ENCODE results near the gene GBX1. TPM values are rescaled to one million over a fixed set of nuclear protein-coding genes. Genes with fewer than 3 reads are reported as not detected.

Gene GBX1
- total and polyA plus RNA-seq, 2 of the 4 experiments (the other 2 are of a cell fraction), result not detected

- H2AFZ ChIP-seq (replicated peaks; ENCODE audit: low read length, poor library complexity), result no peak overlapping the region
- H3K36me3 ChIP-seq (ENCODE audit: control insufficient read depth, insufficient read depth, low read length), result peaks cover 44% of the 10 kb centered on the region
- dilution Hi-C loops (cut with HindIII; ENCODE audit: low sequenced_read_pairs, unreplicated experiment), result no loop called here
- H2BK15ac ChIP-seq (ENCODE audit: low read depth, low read length), result no peak overlapping the region
- H3K27me3 ChIP-seq (ENCODE audit: control insufficient read depth, insufficient read depth, low read length), result peaks cover 11% of the 10 kb centered on the region; the same call in 1 of the 2 replicates
- no peak overlapping the region for H4K91ac ChIP-seq (ENCODE audit: insufficient read depth, low read depth, low read length)
- POLR2A ChIA-PET (ENCODE audit: unreplicated experiment), result interaction anchor here (0.6 kb wide), 1 partner anchor 65 kb away, joined by 3 read pairs; no protein-coding TSS in a partner anchor
- H3K23ac ChIP-seq (ENCODE audit: low read depth, low read length), result no peak overlapping the region
- no peaks in the 10 kb centered on the region for H3K79me1 ChIP-seq (ENCODE audit: low read depth in 1 of 2, low read length in 2 of 2)
- no peak overlapping the region for H3K14ac ChIP-seq (replicated peaks; ENCODE audit: low read depth, low read length)
- TF ChIP-seq MXI1 (IDR thresholded peaks at IDR 0.05; ENCODE audit: borderline replicate concordance, low read depth, low read length), result no peak
- no peak for TF ChIP-seq MAFK (IDR thresholded peaks at IDR 0.05; ENCODE audit: low read depth, low read length)
- TF ChIP-seq RCOR1 (IDR thresholded peaks at IDR 0.05; ENCODE audit: insufficient replicate concordance, low read length), result no peak
- TF ChIP-seq MAZ (IDR thresholded peaks at IDR 0.05; ENCODE audit: borderline replicate concordance, low read depth, low read length), result no peak
- TF ChIP-seq CHD1 (IDR thresholded peaks at IDR 0.05; ENCODE audit: low read depth, low read length), result no peak
- TF ChIP-seq RAD21 (IDR thresholded peaks at IDR 0.05; ENCODE audit: low read length), result no peak
- TF ChIP-seq RFX5 (IDR thresholded peaks at IDR 0.05; ENCODE audit: low read depth, low read length), result no peak
- no peak for TF ChIP-seq POLR2A (IDR thresholded peaks at IDR 0.05; ENCODE audit: low read depth, low read length)
- TF ChIP-seq, protein P1, sequence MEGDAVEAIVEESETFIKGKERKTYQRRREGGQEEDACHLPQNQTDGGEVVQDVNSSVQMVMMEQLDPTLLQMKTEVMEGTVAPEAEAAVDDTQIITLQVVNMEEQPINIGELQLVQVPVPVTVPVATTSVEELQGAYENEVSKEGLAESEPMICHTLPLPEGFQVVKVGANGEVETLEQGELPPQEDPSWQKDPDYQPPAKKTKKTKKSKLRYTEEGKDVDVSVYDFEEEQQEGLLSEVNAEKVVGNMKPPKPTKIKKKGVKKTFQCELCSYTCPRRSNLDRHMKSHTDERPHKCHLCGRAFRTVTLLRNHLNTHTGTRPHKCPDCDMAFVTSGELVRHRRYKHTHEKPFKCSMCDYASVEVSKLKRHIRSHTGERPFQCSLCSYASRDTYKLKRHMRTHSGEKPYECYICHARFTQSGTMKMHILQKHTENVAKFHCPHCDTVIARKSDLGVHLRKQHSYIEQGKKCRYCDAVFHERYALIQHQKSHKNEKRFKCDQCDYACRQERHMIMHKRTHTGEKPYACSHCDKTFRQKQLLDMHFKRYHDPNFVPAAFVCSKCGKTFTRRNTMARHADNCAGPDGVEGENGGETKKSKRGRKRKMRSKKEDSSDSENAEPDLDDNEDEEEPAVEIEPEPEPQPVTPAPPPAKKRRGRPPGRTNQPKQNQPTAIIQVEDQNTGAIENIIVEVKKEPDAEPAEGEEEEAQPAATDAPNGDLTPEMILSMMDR (conservative IDR thresholded peaks at IDR 0.05; ENCODE audit: low read depth, low read length), result no peak
- no peak for TF ChIP-seq BHLHE40 (IDR thresholded peaks at IDR 0.05; ENCODE audit: low read depth, low read length)
- no peak for TF ChIP-seq USF2 (IDR thresholded peaks at IDR 0.05; ENCODE audit: low read depth, low read length)
- TF ChIP-seq ELK1 (IDR thresholded peaks at IDR 0.05; ENCODE audit: borderline replicate concordance, low read depth, low read length), result no peak
- TF ChIP-seq SMC3 (IDR thresholded peaks at IDR 0.05; ENCODE audit: low read depth, low read length), result no peak
- TF ChIP-seq FOS (IDR thresholded peaks at IDR 0.05; ENCODE audit: low read depth, low read length), result no peak
- no peak for TF ChIP-seq NFE2L2 (IDR thresholded peaks at IDR 0.05; ENCODE audit: low read depth, low read length)
- 90% methylated on average over 2 of the region's 7 CpGs; no CpG with 5 or more reads in 1 of the 2 experiments for WGBS, 2 experiments (ENCODE audit: extremely low coverage in 2 of 2, insufficient read length in 1 of 2)
- CTCF ChIA-PET, result no interaction called here
- no peak overlapping the region for H3K4me3 ChIP-seq (ENCODE audit: insufficient read depth, low read depth, low read length)
- no peak for DNase-seq
- H3K27ac ChIP-seq (ENCODE audit: insufficient read depth, low read length), result no peak overlapping the region
- no peak overlapping the region for H2BK120ac ChIP-seq (ENCODE audit: low read depth, low read length)
- H4K8ac ChIP-seq (ENCODE audit: low read depth in 2 of 2, low read length in 2 of 2), result no peak overlapping the region
- no peaks in the 10 kb centered on the region for H3K9me3 ChIP-seq (ENCODE audit: control insufficient read depth, insufficient read depth, low read length)
- no peak overlapping the region for H2AK5ac ChIP-seq (ENCODE audit: low read depth, low read length)
- H3K9ac ChIP-seq (ENCODE audit: low read depth, low read length), result no peak overlapping the region
- in situ Hi-C loops (cut with MboI; ENCODE audit: low sequenced_read_pairs), result no loop called here
- no peaks in the 10 kb centered on the region for H3K4me1 ChIP-seq (ENCODE audit: control insufficient read depth, insufficient read depth, low read length)
- no peak overlapping the region for H3K18ac ChIP-seq (ENCODE audit: low read depth, low read length)
- peaks cover 3% of the 10 kb centered on the region for H4K20me1 ChIP-seq (ENCODE audit: insufficient read depth, low read length)
- H3K9me1 ChIP-seq (ENCODE audit: insufficient read depth, low read length), result 0 out of 2 replicates have a peak, but pooled peaks cover 3% of the 10 kb centered on the region
- intact Hi-C loops (cut with micrococcal nuclease), result no loop called here
- H3K4me2 ChIP-seq (ENCODE audit: low read depth, low read length), result no peak overlapping the region
- no peak overlapping the region for H3K56ac ChIP-seq (ENCODE audit: extremely low read depth, insufficient read depth, low read length)
- no peak overlapping the region for H2BK20ac ChIP-seq (ENCODE audit: low read depth, low read length)
- no TSS peak for BruUV-seq (replicated peaks)
- no peak for ATAC-seq (ENCODE audit: low read depth)
- H3K4ac ChIP-seq (ENCODE audit: low read depth, low read length), result no peak overlapping the region
- no peak overlapping the region for H2AK9ac ChIP-seq (replicated peaks; ENCODE audit: low read depth, low read length, poor library complexity)
- no peak overlapping the region for H4K5ac ChIP-seq (ENCODE audit: low read depth, low read length)
- no peak overlapping the region for H2BK5ac ChIP-seq (ENCODE audit: low read depth, low read length, poor library complexity, severe bottlenecking)
These were observed 23.1 kb downstream of the GBX1 start for GRCh38 chr7:151144387-151144786.
